Fibroblast of lung (primary cell): Measurements from ENCODE around the gene MAP4K4.

Source experiments
- EZH2 ChIP-seq: IDR thresholded peaks from 2 replicates; pipeline ENCODE4 v1.5.1; 2012; ENCODE audit warnings: low read length, control low read depth, mild to moderate bottlenecking; ENCODE audit errors: missing control alignments
- TF ChIP-seq, protein P1 (sequence below), 2 donors: IDR thresholded peaks in 1 of 2; conservative IDR thresholded peaks in 1 of 2; 1 replicate in 1 of 2; 2 replicates in 1 of 2; pipeline ENCODE4 v1.5.1; 2011 to 2012; ENCODE audit warnings: low read length in 2 of 2, control low read depth in 1 of 2, inconsistent platforms in 1 of 2, low read depth in 1 of 2, mild to moderate bottlenecking in 1 of 2

DNA sequence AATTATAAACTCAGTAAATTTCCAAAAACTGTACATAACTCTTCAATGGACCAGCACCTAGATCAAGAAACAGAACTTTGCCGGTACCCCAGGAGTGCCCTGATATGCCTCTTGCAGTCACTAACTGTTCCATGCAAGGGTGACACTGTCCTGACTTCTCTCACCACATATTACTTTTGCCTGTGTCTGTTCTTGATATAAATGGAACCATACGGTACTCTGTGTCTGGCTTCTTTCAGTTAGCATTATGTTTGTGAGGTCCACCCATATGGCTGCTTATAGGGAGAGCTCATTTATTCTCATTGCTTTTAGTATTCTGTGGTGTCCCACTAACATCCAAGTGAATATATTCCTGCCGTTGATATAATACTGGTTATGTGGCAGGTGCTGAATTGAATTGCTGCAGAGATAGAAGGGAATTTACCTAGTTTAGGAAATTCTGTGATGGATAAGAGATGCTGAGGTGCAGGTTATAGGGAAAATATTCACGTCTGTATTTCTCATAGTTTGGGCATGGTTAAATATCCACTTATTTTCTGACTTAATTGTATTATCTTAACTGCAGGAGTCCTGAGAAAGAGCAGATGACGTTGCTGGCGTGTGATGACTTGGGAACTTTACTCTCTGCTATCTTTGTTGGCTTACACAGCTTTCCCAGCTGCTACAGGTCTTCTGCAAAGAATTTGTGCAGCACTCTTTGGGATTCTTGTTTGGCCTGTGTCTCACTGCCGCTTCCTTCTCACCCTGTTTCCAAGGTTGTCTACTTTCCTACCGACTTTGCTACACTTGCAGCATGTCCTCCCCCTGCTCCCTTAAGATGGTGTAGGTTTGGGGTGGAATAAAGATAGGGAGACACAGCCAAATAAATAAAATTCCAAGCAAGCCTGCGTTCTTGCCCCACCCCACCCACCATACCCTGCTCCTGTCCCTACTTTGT, 107.9 kb downstream of the MAP4K4 start:
- TF ChIP-seq, protein P1, sequence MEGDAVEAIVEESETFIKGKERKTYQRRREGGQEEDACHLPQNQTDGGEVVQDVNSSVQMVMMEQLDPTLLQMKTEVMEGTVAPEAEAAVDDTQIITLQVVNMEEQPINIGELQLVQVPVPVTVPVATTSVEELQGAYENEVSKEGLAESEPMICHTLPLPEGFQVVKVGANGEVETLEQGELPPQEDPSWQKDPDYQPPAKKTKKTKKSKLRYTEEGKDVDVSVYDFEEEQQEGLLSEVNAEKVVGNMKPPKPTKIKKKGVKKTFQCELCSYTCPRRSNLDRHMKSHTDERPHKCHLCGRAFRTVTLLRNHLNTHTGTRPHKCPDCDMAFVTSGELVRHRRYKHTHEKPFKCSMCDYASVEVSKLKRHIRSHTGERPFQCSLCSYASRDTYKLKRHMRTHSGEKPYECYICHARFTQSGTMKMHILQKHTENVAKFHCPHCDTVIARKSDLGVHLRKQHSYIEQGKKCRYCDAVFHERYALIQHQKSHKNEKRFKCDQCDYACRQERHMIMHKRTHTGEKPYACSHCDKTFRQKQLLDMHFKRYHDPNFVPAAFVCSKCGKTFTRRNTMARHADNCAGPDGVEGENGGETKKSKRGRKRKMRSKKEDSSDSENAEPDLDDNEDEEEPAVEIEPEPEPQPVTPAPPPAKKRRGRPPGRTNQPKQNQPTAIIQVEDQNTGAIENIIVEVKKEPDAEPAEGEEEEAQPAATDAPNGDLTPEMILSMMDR (conservative IDR thresholded peaks at IDR 0.05 in 1 of 2, IDR thresholded peaks at IDR 0.05 in 1 of 2; ENCODE audit: low read depth in 1 of 2, low read length in 2 of 2): no peak
- no peak for TF ChIP-seq EZH2
